Left kidney (tissue), 2 donors: ENCODE measurements around the gene SUCO. TPM values are rescaled to one million over a fixed set of nuclear protein-coding genes. Genes with fewer than 3 reads are reported as not detected.

Experiments
- DNase-seq: peaks from one replicate; pipeline ENCODE4 v3.0.0-alpha.2; 2013
- polyA plus RNA-seq: library from polyadenylated mRNA; unstranded; fragments of 120-200 nt; gene quantifications from one replicate; pipeline ENCODE4 v1.2.1, GENCODE V29; 2013; ENCODE audit not compliant: insufficient read length

SUCO gene
- polyA plus RNA-seq, 1 donor, result 79.7 TPM

DNA sequence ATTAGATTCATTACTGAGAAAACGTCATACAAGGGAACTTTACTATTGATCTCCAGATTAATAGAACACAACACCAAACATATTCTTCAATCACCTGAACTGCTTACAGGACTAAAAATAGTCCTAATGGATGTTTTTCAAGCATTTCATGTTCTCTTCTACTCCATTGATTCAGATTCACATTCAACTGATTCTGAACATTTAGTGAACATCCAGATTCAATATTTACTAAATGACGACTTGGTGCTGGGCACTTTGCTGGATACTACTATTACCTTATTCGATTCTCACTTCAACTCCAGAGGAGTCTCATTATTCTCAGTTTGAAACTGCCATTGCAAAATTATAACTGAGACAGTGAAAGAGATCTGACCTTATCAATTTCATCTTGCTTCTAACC is 18.8 kb upstream of the SUCO start:
- no peak for DNase-seq

DNA sequence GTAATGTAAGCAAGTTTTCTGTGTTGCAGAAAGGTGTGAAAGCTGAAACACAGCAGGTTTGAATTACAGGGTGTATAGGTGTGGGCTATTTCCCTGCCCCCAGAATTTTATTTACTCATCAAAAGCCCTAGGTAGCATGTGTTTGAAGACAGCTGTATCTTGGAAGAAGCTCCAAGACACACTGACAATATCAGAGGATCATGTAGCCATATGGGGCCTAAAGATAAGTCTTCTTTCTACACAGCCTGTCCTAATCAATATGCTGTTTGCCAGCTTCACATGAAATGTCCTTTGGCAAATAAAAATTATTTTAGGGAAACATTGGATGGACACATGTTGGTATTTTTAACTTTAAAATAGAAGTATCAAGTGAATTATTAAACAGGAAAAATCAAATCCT is 17.5 kb upstream of the SUCO start:
- no peak for DNase-seq

DNA sequence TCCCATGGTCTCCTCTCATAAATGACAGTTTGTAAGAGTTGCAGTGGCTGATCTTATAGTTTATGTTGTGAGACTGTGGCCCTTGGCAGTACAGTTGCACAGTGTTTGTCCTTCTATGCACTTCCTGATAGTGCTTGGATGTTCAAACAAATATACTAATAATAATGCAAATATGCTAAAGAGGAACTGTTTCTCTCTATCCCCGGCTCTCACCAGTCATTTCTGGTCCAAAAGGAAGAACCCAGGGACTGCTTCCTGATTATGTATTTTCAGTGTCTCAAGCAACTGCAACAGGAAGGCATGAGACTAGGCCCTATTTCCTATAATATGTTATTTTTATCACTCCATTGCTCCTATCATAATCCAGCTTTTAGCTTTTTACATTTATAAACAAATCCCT is 17.0 kb upstream of the SUCO start:
- no peak for DNase-seq

DNA sequence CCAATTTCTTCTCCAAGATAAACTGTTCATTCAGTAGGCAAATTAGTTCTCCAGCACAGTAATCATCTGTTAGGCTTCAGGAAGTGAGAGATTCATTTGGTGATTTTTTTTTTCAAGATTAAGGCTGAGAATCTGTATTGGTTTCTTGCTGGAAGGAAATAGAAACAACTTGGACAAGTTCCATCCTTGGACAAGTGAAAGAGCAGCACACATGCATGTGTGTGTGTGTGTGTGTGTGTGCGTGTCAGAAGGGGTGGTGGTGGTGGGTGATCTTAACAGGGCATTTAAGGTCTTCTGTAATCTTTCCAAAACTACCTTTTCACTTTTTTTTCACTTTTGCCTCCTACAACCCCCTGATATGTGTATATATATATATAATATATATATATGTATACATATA is 15.9 kb upstream of the SUCO start:
- no peak for DNase-seq

DNA sequence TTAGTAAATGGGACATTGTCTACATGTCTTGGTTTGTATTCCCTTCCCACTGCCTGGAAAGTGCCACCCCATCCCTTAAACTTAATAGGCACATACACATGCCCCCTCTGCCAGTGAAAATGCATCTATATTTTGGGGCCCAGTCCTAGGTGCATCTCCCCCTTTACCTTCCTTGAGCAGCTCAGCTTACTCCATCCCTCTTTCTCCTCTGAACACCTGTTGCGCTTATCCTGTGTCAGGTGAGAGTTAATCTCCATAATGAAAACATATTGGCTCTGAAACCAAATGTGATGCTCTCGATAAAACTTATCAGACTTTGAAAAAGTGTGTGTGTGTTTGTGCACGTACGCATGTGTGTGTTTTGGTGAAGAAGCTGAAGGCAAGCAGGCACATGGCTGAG is 15.4 kb upstream of the SUCO start:
- no peak for DNase-seq

DNA sequence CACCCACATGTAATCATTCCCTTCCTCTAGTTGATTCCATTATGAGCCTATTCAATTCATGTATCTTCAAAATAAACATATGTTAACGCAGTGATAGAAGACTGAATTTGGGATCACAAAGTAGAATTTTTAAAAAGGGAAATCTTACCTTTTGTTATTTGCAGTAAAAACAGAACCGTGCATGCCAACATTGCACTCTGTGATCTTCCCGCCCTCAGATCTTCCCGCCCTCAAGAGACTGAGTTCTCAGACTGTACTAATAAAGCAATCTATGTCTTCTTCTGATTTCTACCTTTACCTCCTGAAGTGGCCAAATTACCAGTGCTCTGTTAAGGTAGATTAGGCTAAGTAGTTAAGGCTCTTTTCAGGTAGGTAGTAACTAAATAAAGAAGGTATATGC is 3.6 kb upstream of the SUCO start:
- no peak for DNase-seq

DNA sequence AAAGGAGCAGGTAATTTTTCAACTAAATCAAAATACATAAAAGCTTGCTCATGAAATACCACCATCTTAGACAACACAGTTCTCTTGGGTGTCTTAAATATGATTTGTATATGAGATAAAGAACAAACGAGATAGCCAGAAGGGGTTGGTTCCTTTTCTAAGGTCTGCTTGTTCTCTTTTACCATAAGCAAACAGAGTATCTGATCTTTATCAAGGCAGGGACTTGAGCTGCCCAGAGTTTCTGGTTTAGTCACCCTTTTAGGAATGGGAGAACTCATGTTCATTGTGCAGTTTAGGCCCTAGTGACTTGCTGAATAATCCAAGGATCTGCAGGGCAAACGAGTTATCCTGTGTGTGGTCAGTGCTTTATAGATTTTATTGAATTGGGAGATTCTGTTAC is 3.0 kb upstream of the SUCO start:
- DNase-seq, result no peak

DNA sequence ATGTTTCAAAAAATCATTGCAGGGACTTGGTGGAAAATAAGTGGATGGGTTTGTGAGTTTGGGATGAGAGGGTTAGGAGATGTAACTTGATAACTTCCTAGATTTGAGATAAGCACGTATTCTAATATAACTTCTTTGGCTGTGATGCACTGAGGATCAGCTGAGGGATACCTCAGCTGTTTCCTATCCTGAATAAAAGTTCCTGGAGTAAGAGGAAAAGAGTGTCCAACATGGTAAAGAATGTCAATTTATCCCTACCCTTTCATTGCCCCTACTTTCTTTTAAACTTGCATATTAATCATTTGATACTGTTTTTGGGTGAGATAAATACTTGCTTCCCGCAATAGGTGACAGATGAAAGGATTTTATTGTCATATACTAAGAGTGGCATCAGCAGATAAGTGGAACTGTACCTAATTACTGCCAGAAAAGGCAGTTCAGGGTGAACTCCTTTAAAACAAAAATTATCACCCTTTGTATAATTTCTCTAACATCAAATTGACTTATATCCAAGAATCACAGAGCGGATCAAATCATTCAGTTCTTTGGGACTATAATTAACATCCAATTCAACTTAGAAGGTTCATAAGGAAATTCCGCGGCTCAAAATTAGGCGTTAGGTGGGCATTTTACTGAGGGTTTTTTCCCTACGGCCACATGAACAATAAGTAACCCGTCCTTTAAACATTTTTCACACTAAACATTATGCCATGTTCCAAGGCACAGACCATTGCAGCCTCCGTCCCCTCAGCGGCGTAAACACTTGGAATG is 1.4 kb upstream of the SUCO start:
- DNase-seq, result no peak

DNA sequence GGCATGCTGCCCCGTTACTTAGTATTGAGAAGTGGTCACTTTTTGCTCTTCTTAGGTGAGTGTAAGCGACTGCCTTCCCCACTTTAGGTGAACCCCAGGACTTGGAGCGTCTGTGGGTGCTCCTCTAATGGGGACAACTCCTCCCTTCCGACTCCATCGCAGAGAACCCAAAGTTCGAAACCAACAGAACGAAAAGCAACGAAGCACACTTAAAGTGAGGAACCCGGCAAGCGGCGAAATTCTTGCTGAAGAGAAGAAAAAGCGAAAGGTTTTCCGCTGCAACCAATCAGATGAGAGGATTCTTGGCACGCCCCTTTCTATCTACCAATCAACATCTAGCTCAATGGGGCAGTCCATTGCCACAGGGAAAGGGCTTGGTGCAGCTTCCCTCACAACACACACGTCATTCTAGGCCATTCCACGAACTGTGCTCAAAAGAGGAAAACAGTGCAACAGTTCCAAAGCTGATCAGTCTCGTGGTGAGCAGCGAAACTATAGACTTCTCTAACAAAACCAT is 709 bp upstream of the SUCO start:
- DNase-seq, result peak; percentile 98

DNA sequence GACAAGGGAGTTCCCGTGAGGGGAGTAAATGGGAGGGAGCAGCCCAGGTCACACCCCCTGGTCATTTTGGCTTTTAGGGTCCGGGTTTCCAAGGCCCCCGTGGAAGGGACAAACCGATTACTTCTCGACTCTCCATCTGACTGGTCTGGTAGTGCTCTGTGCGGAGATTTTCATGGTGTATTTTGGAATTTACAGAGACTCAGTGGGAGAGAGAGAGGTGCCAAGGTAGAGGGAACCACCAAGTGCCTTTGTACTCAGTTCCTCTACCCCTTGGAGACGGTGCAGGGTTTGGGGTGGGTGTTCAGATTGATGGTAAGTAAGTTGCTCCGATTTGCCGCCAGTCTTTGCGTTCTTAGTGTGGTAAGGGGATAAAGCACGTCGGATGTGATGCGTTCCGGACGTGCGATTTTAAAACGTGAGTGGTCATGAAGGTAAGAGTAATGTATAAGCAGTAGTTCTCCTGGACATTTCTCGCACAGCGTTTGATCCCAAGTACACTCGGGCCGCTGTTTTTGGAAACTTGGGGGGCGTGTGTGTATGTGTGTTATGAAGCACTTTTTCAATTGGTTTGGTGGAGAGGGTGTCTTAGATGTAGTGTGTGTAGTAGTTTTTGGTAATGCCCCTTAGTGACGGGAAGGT is 682 bp downstream of the SUCO start:
- peak; percentile 62 for DNase-seq

DNA sequence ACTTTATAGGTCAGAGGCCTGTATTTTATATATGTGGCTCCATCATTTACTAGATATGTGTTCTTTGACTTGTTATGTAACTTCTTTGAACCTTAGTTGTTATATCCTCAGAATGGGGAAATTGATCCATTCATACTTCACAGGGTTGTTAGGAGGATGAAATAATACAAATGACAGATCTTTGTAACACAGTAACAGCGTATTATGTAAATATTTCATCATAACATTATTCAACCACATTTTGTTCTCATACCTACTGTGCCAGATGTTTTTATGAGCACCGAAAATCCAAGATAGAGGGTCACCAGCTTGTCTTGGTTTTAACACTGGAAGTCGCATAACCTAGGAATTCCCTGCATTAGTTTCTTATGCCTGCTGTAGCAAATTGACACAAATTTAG is 3.3 kb downstream of the SUCO start:
- no peak for DNase-seq

DNA sequence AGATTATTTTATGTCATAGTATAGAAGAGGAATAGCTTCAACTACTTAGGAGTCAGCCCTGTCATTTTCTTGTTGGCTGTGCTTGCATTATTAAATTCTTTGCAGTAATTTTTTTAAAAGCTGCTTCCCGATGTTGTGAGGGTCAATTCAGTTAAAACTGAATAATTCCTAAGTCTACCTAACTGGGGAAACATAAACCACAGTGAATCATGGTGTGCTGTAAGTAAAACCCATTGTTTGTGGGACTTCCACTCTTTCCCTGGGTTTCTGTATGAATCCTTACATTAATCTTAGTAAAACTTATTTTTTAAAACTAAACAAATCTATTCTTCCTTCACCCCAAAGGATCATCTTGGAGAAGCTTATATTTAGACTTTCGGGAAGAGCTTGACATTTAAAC is 4.4 kb downstream of the SUCO start:
- no peak for DNase-seq

DNA sequence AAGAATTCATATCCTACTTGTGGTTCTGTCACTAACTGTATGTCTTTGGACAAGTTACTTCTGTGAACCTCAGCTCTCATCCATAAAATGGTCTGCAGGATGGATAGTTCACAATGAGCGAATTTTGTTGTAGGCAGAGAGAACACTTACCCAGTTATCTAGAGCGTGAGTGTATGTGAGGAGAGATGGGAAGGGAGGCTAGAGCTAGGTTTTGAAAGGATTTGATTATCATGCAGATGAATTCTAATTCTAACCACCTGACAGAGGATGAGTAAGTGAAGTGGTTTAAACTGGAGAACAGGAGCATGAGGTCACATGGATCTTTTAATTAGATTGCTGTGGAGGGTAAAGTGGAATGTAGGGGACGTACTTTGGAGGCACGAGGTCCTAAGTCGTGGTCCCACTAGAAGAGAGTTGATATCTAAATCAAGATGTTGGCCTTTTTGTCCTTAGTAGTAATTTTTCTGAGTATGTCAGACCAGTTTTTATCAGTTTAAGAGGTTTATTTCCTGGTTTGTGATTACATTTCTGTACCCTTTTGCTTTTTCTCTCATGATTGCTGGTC is 5.0 kb downstream of the SUCO start:
- DNase-seq, result no peak

DNA sequence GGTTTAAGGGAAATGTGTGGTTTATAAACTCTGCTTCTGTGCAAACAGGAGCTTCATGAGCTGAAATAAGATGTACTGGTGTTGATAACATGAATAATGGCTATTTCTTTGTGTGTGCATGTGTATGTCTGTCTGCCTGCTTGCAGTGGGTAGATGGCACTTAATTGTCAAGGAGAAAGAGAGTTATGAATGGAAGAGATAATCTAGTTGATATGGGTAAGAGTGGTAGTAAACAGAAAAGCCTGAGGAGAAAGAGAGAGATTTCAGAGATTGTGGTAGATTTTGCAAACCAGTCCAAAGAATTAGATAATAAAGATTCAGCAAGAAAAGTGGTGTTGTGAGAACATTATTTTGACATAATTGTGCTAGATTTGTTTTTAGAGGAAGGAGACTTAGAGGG is 7.7 kb downstream of the SUCO start:
- DNase-seq, result no peak

DNA sequence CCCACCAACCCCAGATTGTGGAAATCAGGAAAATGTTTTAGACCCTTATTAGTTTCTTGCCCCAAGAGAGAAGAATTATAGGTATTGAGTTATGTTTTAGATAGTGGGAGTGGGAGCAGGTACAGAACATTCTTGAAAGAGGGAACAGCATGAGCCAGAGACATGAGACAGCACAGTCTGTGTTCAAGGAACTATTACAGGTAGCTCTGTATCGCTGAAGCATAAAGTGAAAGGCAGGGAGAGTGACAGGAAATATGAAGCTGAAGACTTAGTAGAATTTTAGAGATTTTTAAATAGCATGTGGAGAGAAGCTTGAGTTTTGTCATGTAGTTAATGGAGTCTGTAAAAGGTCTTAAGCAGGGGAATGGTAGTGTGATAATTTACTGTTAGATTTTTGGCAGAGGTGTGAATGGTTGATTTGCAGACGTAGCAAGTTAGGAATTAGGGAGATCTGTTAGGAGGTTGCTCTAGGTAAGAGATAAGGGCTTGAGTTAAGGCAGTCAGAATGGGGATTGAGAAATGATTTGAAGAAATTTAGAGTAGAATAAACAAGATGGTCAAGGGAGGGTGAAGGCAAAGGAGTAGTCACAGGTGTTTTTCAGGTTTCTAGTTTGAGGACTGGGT is 11.6 kb downstream of the SUCO start:
- no peak for DNase-seq

DNA sequence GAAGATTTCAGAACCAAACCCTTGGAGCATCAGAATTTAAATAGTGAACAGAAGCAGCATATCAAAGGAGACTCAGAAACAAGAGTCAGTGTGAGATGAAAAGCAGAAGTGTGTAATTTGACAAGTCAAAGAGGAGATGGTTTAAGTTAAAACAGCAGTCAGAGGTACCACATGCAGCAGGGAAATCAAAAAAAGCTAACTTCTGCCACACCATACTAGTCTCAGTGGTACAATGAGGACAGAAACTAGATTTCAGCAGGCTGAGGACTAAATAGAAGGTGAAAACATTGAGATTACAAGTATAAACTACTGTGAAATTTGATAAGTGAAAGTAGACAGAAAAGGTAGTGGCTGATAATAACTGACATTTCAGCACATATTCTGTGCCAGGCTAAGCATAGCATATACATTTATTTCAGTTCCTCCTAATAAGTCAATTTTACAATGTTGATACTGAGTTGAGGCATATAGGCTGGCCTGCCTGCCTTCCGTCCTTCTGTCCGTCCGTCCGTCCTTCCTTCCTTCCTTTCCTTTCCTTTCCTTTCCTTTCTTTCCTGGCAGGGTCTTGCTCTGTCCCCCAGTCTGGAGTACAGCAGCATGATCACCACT is 12.6 kb downstream of the SUCO start:
- DNase-seq, result no peak

DNA sequence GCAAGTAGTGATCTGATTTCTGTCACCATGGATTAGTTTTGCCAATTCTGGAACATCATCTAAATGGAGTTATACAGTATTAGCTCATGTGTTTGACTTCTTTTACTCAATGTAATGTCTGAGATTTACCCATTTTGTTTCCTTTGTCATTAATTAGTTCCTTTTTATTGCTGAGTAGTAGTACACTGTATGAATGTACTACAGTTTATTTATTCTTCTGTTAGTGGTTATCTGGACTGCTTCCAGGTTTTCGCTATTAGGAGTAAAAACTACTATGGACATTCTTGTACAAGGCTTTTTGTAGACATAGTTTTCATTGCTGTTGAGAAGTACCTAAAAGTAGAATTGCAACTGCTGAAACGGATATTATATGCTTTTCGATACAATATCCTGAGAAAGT is 14.1 kb downstream of the SUCO start:
- DNase-seq, result no peak

DNA sequence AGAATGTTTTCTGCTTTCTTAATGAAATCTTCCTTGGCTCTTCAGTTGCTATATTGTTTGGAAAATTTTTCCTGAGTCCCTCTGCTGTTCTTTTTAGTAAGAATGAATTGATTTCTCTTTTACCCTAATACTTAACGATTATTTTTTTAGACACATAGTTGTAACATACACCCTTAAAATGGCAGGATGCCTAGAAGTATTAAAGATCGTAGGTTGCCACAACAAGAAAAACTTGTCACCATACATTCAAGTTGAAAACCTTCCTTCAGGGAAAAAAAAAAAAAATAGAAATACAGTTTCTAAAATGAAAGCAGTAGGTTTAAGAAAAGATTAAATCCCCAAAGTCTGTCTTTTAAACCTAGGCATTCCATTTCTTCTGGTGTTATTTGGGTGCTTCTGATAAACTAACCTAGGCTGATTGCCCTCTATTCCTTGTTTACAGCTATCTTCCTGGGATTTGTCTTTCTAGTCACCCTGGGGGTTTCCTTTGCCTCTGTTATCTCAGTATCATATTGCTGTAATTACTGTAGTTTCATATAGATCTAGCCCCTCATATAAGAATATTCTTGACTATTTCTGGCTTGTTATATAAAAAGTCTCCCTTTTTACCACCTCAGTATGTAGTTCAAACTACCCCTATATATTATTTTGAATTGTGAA is 16.8 kb downstream of the SUCO start:
- DNase-seq, result no peak

DNA sequence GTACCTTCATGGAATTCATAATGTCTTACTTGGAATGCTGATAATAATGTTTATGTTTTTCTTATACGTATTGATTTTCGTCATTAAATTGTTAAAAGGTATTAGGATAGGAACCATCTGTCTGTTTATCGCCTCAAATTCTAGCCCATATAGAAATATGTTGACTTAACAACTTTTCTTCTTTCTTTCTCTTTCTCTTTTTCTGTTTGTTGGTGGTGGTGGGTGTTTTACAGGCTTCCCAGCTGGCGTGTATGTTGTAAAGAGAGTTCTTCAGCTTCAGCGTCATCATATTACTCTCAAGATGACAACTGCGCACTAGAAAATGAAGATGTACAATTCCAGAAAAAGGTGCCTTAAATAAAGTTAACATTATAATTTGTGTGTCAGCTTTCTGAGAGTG is 18.3 kb downstream of the SUCO start:
- no peak for DNase-seq

DNA sequence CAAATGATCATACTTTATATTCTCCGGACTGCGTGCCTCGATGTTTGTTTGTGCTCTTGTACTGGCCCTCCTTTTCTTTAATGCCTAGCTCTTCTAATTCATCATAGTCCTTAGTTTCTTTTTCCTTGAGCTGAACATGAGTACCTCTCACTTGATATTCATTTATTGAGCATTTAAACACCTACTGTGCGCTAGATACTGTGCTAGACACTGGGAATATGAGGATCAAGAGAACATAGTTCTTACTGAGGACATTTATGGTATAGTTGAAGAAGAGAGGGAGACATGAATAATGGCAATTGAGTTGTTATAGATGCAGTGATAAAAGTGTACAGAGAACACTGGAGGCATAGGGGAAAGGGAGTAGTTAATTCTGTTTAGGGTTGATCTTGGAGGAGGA is 22.0 kb downstream of the SUCO start:
- DNase-seq, result no peak

DNA sequence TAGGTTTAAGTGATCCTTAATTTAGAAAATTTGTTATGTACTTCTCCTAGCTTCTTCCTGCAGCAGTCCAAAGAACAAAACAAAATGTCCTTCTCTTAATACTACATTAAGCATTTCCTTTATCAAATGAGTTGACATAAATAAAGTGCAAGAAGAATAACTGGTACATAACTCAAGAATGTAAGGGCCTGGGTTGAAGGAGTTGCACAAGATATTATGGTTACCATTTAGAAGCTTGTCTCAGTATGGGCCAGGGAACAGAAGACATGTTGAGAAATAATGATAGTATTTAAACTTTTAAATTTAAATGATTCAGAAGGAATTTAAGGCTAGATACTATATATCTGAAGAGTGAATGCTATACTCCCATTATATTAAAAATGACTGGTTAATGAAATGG is 23.5 kb downstream of the SUCO start:
- no peak for DNase-seq

DNA sequence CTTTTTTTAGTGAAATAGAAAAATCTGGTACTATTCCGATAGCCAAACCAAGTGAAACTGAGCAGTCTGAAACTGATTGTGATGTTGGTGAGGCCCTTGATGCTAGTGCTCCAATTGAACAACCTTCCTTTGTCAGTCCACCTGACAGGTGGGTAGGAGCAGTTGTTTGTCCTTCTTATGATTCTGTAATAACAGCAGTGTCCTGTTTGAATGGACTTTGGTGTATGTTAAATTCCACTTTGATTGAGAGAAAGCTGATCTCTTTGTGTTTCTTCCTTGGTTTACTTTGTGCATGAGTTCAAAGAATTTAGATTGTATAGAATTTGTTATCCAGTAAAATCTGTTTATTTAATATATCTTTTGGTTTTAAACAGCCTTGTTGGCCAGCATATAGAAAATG is 24.3 kb downstream of the SUCO start:
- no peak for DNase-seq
